KMS-11 (cell line): ENCODE measurements around the gene ACSF2.

Source experiments
- H2AFZ ChIP-seq: fragments of 200-600 bp; sonication (generic); 2 replicates; pipeline ENCODE4 v1.6.1; 2016; ENCODE audit warnings: antibody characterized with exemption, mixed run types, low read depth
- H3K27ac ChIP-seq: fragments of 200-600 bp; sonication (generic); 2 replicates; pipeline ENCODE4 v1.6.1; 2016; ENCODE audit warnings: mild to moderate bottlenecking, mixed run types
- H3K27me3 ChIP-seq: fragments of 200-600 bp; sonication (generic); 2 replicates; pipeline ENCODE4 v1.6.1; 2017; ENCODE audit warnings: mild to moderate bottlenecking, low read depth, mixed run types, moderate library complexity; ENCODE audit not compliant: insufficient read depth
- H3K36me3 ChIP-seq: fragments of 200-600 bp; sonication (generic); 2 replicates; pipeline ENCODE4 v1.6.1; 2017; ENCODE audit warnings: mild to moderate bottlenecking, mixed run types; ENCODE audit not compliant: insufficient read depth
- H3K4me1 ChIP-seq: fragments of 200-600 bp; sonication (generic); 2 replicates; pipeline ENCODE4 v1.6.1; 2016; ENCODE audit warnings: mild to moderate bottlenecking, low read depth, mixed run types; ENCODE audit not compliant: poor library complexity, severe bottlenecking
- H3K4me2 ChIP-seq: fragments of 200-600 bp; sonication (generic); 2 replicates; pipeline ENCODE4 v1.7.0; 2016; ENCODE audit warnings: mild to moderate bottlenecking, mixed run types
- H3K4me3 ChIP-seq: fragments of 200-600 bp; sonication (generic); IDR thresholded peaks from 2 replicates; pipeline ENCODE4 v1.6.1; 2017; ENCODE audit warnings: low read depth, low read length, mixed read lengths; ENCODE audit not compliant: insufficient read depth
- H3K79me2 ChIP-seq: fragments of 200-600 bp; sonication (generic); 2 replicates; pipeline ENCODE4 v1.6.1; 2016; ENCODE audit warnings: low read depth, mixed run types; ENCODE audit not compliant: insufficient read depth
- H3K9ac ChIP-seq: fragments of 200-600 bp; sonication (generic); 2 replicates; pipeline ENCODE4 v1.6.1; 2016; ENCODE audit warnings: mild to moderate bottlenecking, mixed run types
- H4K20me1 ChIP-seq: fragments of 200-600 bp; sonication (generic); 2 replicates; pipeline ENCODE4 v1.6.1; 2016; ENCODE audit warnings: mild to moderate bottlenecking, mixed run types; ENCODE audit not compliant: insufficient read depth
- CTCF ChIP-seq: fragments of 200-600 bp; sonication (generic); conservative IDR thresholded peaks from 2 replicates; pipeline ENCODE4 v1.6.1; 2017; ENCODE audit warnings: low read depth, mild to moderate bottlenecking, antibody characterized with exemption, low read length, moderate library complexity, mixed read lengths

ACSF2 gene

GRCh38 chr17:50428831-50429424, 2.9 kb downstream of the ACSF2 start:
- no peak overlapping the region for H3K27ac ChIP-seq
- no peaks in the 10 kb centered on the region for H3K27me3 ChIP-seq
- peaks cover 17% of the 10 kb centered on the region for H3K4me1 ChIP-seq
- H4K20me1 ChIP-seq = no peaks in the 10 kb centered on the region
- H3K4me3 ChIP-seq = no peak overlapping the region
- peaks cover 6% of the 10 kb centered on the region; the same call in 1 of the 2 replicates for H3K79me2 ChIP-seq
- no peak overlapping the region for H3K9ac ChIP-seq
- no peaks in the 10 kb centered on the region for H3K36me3 ChIP-seq
- no peak overlapping the region for H2AFZ ChIP-seq
- H3K4me2 ChIP-seq = no peak overlapping the region
- no peak for TF ChIP-seq CTCF

GRCh38 chr17:50429793-50430192, 3.8 kb downstream of the ACSF2 start:
- H3K27me3 ChIP-seq = no peaks in the 10 kb centered on the region
- H3K4me3 ChIP-seq = no peak overlapping the region
- TF ChIP-seq CTCF = no peak
- H3K4me2 ChIP-seq = no peak overlapping the region
- H3K4me1 ChIP-seq = peaks cover 17% of the 10 kb centered on the region
- no peaks in the 10 kb centered on the region for H3K36me3 ChIP-seq
- H4K20me1 ChIP-seq = no peaks in the 10 kb centered on the region
- H3K79me2 ChIP-seq = peaks cover 6% of the 10 kb centered on the region; the same call in 1 of the 2 replicates
- H3K27ac ChIP-seq = no peak overlapping the region
- no peak overlapping the region for H3K9ac ChIP-seq
- no peak overlapping the region for H2AFZ ChIP-seq

- Histone ChIP-seq H3K9ac (no peak overlapping the region), H3K27ac (no peak overlapping the region), H3K4me2 (no peak overlapping the region), H3K27me3 (no peaks in the 10 kb centered on the region), H3K4me1 (peaks cover 8% of the 10 kb centered on the region), H2AFZ (no peak overlapping the region), H3K4me3 (no peak overlapping the region), H4K20me1 (no peaks in the 10 kb centered on the region), H3K36me3 (no peaks in the 10 kb centered on the region), H3K79me2 (peaks cover 6% of the 10 kb centered on the region; the same call in 1 of the 2 replicates)
- no peak for TF ChIP-seq CTCF
Measured at GRCh38 chr17:50430821-50431618, 5.0 kb downstream of the ACSF2 start.

- H3K4me2 ChIP-seq = no peak overlapping the region
- H3K9ac ChIP-seq = no peak overlapping the region
- H3K27ac ChIP-seq = no peak overlapping the region
- H3K36me3 ChIP-seq = no peaks in the 10 kb centered on the region
- H3K79me2 ChIP-seq = no peaks in the 10 kb centered on the region
- H4K20me1 ChIP-seq = no peaks in the 10 kb centered on the region
- no peak for TF ChIP-seq CTCF
- H3K27me3 ChIP-seq = no peaks in the 10 kb centered on the region
- H3K4me3 ChIP-seq = no peak overlapping the region
- H2AFZ ChIP-seq = no peak overlapping the region
- H3K4me1 ChIP-seq = peaks cover 8% of the 10 kb centered on the region
Measured at GRCh38 chr17:50432125-50432762, 6.2 kb downstream of the ACSF2 start.
